Measurements from ENCODE around the gene SULT4A1.

SULT4A1 gene

DNA sequence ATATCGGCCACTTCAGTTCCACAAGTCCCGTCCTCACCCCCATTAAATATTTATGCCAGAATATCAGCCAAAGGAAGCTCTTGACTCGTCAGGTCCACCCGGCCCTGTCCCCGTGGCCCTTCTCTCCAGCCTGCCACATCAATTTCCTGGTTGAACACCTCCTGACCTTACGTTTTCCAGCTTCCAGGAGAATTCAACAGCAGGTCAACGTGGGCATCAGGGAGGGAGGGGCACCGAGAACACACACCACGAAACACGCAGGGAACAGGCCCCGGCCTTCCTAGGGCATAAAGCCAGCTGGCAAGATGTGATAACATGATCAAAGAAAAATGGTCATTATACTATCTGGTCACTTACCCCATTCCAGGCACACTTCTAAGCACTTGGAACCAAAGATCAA, 15.3 kb downstream of the SULT4A1 start:
- no peak for FAIRE-seq
- DNase-seq (ENCODE audit: insufficient read length, low spot score): no peak

DNA sequence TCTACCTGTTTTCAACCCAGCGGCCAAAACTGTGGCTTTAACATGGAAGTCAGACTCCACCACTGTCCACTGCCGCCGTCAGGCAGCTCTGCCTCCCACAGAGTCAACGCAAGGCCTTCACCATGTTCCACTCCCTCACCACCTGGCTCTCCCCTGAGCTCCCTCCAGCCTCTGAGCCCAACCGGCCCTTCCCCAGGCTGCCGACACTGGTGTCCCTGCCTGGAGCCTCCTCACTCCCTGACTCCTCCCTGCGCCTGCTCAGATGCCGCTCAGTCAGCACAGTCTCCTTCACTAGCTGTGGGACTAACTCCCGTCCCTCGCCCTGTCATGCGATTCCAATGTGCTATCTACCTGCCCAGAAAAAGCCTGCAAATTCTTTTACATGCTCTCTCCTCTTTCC, 16.3 kb downstream of the SULT4A1 start:
- DNase-seq (ENCODE audit: insufficient read length, low spot score) (no peak), FAIRE-seq (no peak)

DNA sequence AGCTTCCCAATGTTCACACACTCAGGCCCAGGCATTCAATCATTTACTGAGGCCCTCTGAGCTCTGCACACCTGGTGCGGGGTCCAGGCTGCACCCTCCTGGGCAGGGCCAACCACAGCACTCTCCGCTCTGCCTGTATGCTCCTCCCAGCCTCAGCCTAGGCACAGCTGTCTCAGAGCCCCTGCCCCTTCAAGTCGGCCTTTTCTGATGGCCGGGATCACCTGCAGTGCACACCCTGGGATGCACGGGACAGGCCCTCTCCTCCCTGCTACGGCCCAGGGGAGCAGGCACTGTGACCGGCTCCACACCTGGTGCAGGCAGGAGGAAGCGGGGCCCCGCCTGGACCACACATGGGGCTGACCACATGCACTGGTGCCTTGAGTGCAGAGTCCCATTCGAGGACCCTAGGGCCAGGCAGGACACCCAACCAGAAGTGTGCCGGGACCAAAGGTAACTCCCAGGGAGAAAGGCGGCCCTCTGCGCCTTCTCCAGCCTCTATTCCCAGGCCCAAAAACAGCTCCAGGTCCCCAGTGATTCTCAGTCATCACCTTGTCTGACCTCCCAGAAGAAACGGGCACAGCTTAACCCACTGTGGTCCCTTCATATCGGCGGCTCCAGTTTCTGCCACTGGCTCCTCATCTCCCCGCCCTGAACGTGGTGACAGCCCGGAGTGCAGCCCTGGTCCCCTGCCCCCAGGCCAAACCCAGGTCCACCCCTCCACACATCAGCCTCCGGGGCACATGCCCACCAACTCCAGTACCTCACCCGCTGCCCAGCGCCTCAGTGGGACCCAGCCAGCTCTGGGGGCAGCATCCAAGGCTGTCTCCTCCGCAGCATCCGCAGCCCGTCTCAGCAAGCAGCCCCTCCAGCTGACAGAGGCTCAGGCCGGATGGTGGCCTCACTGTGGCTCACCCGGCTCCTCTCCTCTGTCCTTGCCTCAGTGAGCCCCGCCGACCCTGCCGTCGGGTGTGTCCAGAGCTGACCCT, 17.5 kb downstream of the SULT4A1 start:
- DNase-seq (ENCODE audit: insufficient read length, low spot score) (no peak), FAIRE-seq (no peak)

- no peak for FAIRE-seq
- no peak for DNase-seq (ENCODE audit: insufficient read length, low spot score)
These were observed 18.4 kb downstream of the SULT4A1 start for GRCh38 chr22:43843783-43844530.

DNA sequence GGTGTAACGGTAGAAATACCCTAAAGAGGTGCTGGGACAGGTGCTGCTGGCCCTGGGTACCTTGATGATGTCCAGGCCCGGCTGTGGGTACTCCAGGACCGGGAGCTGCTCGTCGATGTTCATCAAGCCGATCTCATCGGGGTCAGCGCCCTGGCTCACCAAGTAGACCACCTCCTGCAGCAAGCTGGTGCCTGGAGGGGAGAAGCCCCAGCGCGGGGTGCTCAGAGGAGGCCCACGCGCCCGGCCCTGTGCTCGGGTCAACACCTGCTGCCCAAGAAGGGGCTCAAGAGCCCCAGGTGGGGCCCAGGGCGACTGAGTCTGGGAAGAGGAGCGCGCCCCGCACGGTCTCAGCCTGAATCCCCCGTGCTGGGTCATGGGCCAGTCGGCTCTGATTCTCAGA, 20.6 kb downstream of the SULT4A1 start:
- no peak for DNase-seq (ENCODE audit: insufficient read length, low spot score)
- FAIRE-seq: no peak

GRCh38 chr22:43840851-43841250, 21.5 kb downstream of the SULT4A1 start:
- FAIRE-seq (no peak), DNase-seq (ENCODE audit: insufficient read length, low spot score) (no peak)

DNA sequence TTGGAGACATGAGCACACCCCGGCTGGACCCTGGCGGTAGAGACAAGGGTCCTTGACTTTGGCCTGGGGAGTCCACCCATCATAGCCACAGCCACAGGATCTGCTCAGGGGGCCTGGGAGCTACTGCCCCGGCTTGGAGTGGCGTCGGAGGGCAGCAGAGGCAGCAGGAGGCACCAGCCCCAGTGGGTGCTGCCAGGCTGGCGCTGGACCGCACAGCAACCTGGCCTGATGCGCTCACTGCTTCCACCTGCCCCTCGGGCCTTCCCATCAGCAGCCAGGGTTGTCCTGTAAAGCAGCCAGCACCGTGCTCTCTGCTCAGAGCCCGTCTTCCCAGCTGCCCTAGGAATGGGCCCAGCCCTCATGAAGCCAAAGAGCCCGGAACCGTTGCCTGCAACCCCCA, 21.9 kb downstream of the SULT4A1 start:
- FAIRE-seq: no peak
- DNase-seq (ENCODE audit: insufficient read length, low spot score): no peak

DNA sequence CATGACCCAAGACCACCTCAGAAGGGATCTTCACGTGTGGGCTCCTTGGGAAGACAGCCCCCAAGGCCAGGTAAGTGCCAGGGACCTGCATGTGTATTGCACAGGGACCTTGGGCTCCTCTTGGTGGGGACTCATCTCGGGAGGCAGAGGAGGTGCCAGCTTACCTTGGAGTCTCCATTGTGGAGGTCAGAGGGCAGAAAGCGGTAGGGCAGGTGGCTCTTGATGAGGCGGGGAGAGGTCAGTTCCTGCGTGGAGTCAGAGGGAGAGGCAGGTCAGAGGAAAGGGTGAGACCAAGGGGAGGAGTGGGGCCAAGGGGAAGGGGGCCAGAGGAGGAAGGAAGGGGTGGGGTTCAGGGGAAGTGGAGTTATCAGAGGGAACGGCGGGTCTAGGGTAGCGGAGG, 22.5 kb downstream of the SULT4A1 start:
- DNase-seq (ENCODE audit: insufficient read length, low spot score) (no peak), FAIRE-seq (no peak)

DNA sequence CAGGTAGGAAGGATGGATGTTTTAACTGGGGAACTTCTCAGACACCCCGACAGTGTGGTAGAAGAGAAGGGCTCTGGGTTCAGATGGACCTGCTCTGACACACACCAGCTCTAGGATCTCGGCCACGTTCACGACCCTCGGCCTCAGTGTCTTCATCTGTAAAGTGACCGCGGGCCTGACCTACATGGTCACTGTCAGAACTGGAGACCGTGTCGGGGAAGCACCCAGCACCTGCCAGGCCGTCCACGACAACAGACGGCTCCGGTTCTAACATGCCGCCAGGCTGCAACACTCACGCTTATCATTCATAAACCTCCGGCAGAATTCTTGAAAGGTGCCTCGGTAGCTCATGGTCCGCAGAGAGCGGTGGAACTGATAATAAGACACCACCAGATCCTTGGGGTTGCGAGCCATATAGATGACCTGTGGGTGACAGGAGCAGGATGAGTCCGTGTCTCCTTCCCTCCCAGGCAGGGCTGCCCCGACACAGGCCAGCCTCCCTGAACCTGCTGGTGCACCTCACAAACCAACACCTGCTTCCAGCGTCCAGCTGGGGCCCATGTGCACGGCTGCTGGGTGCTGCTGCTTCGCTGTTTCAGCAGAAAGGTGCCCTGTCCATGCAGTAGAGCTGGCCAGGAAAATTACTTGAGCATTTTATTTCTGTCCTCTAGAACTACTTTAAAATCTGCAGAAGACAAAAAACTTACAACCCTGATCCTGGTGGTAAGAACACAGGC, 23.6 kb downstream of the SULT4A1 start:
- FAIRE-seq (no peak), DNase-seq (ENCODE audit: insufficient read length, low spot score) (no peak)

DNA sequence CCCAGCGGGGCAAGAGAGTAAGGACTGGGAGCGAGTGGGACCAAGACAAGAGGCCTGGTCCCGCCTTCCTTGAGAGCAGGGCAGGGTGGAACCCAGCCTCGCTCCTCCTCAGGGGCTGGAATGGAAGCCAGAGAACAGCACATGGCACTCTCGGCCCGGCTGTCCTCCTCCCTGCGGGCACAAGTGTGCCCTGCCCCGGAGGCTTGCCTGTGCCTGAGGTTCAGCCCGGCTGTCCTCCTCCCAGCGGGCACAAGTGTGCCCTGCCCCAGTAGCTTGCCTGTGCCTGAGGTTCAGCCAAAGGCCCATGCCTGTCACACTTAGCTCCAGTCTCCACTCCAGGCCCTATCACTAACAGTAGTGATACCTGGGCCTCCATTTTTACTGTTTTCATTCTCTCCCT, 24.2 kb downstream of the SULT4A1 start:
- FAIRE-seq: no peak
- DNase-seq (ENCODE audit: insufficient read length, low spot score): no peak

DNA sequence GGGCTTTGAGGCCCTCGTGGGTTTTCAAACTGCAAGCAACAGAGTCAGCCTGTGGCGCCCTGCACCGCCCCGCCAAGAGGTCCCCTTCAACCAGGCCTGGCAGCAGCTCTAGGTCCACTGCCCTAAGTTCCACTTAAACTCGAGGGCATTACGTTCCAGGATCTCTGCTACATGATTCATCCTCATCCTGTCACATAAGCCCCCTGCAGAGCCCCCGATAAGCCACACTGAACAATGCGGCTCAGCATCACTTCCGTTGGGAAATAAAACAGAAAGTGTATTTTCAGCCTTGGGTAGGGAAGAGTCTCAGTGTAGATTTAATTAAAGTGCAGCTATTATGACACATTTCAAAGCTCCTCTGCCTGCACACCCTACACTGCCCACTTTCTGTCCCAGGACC, 24.6 kb downstream of the SULT4A1 start:
- DNase-seq (ENCODE audit: insufficient read length, low spot score) (no peak), FAIRE-seq (no peak)

DNA sequence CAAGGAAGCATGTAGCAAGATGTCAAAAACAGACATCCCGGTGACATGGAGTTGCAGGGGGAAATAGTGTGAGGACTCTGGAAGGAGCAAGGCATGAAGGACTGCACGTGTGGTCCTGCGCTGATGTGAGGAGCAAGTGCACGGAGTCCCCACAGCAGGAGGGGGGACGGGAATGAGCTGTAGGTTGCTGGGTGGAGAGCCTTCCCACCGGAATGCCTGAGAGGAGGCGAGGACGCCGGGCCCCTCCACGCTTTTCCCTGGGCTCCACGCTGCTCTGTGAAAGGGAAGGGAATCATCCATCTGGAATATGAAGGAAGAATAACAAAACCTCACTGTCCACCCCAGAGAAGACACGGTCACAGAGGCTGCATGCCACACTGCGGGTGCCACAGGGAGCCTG, 26.6 kb downstream of the SULT4A1 start:
- FAIRE-seq (no peak), DNase-seq (ENCODE audit: insufficient read length, low spot score) (no peak)

DNA sequence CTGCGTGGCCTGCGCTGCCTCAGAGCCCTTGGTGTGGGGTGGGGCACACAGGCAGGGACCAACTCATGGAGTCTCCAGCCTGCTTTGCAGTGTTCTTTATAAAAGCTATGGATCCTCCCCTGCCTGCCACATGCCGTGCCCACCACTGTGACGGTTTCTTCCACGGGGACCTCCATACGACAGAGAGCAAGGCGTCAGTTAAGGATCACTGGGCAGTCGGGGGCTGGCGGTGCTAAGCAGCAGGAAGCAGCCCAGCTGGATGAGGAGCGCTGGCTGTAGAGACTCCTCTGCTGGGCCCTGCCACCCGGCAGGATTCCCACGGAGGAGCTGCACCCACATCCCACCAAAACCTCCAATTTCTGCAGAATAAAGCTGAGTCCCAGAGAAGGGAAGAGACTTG, 27.1 kb downstream of the SULT4A1 start:
- FAIRE-seq (no peak), DNase-seq (ENCODE audit: insufficient read length, low spot score) (no peak)

GRCh38 chr22:43833286-43834240, 28.8 kb downstream of the SULT4A1 start:
- FAIRE-seq: no peak

DNA sequence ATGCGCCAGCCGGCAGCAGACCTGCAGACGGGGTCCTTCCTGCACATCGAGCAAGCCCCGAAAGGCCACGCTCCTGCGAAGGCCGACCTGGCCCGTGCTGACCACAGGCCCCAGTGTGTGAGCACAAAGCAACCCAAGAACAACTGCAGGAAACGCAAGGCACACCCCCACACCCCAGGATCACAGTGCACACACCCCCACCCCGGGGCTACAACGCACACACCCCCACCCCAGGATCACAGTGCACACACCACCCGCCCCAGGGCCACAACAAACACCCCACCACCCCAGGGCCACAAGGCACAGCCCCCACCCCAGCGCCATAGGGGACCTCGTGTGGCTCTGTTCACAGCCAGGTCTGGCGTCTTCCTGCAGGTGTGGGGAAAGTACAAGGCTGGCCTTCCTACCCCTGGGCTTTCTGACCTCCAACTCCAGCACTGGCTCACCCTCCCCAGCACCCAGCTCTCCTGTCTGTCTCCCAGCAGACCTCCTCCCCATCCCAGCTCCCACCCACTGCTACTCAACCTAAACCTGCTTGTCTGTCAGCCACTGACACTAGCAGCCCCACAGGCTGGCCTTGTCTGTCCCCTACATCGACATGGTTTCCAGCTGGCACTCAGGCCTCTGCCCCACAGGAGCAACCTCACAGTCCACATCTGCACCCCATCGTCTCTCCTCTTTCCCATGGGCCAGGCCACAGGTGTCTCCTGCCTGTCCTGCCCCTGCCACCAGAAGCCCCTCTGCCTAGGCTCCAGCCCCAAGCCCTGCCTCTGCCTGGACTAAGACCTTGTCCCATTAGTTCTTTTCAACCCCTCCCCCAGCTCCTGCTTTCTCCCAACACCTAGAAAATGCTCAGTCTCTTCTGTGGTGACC, 29.7 kb downstream of the SULT4A1 start:
- DNase-seq (ENCODE audit: insufficient read length, low spot score): no peak
- no peak for FAIRE-seq

More at GRCh38 chr22:43833286-43834240, 28.8 kb downstream of the SULT4A1 start:
- no peak for DNase-seq (ENCODE audit: insufficient read length, low spot score)

DNA sequence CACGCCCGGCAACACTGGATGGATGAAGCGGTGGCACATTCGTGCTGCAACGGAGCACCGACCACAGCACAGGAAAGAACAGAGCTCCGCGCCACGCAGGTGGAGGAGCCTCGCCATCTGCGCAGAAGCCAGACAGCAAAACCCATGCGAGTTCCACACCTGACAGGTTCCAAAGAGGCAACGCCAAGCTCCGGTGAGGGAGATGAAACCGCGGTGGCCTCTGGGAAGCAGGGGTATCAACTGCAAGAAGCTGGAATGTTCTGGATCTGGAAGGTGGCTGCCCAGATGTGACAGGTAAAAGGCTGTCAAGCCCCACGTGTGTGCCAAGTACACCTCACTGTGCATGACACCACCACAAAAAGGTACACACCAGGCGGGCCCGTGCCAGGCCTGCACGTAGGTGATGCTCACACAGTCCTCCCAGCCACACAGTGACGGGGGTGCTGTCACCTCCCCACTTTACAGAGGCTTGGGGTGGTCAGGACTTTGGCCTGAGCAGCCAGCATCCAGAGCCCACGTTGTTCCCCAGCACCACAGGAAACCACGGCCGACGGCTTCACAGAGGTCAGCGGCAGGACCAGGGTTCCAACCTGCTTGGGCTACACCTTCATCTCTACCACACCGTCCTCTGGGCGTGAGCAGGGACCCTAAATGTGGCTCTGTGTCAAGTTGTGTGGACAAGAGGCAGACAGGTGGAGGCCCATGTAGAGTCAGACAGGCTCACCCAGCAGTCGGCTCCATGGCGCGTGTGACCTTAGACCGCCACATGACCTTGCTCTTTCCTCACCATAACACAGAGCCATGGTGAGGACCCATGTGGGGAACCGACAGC, 30.5 kb downstream of the SULT4A1 start:
- DNase-seq (ENCODE audit: insufficient read length, low spot score) (no peak), FAIRE-seq (no peak)

GRCh38 chr22:43830931-43831560, 31.3 kb downstream of the SULT4A1 start:
- DNase-seq (ENCODE audit: insufficient read length, low spot score): no peak
- no peak for FAIRE-seq

All from GM19239 (cell line).